Lower lobe of right lung (tissue), 2 donors: ENCODE data around the gene SLPI. TPM values are rescaled to one million over a fixed set of nuclear protein-coding genes. Genes with fewer than 3 reads are reported as not detected.
A peak's percentile ranks its signal among the peaks of the same experiment; 100 is the strongest.

Experiments used
- ATAC-seq, 2 donors: fragments of 200-7000 bp; cut with Tn5 transposase; one replicate each; pipeline ENCODE4 v1.9.1; 2020 to 2022; ENCODE audit warnings: mild to moderate bottlenecking in 2 of 2, moderate library complexity in 2 of 2
- DNase-seq: peaks from one replicate; pipeline ENCODE4 v3.0.0-alpha.2; 2020
- H3K27ac ChIP-seq: fragments of 200-600 bp; one replicate; pipeline ENCODE4 v1.8.0; 2022
- H3K27me3 ChIP-seq: fragments of 200-600 bp; one replicate; pipeline ENCODE4 v1.8.0; 2022; ENCODE audit warnings: low read depth
- H3K36me3 ChIP-seq: fragments of 200-600 bp; one replicate; pipeline ENCODE4 v1.8.0; 2022; ENCODE audit warnings: mild to moderate bottlenecking
- H3K4me1 ChIP-seq: fragments of 200-600 bp; one replicate; pipeline ENCODE4 v1.8.0; 2022
- H3K4me3 ChIP-seq: fragments of 200-600 bp; one replicate; pipeline ENCODE4 v1.8.0; 2022; ENCODE audit warnings: mild to moderate bottlenecking
- H3K9me3 ChIP-seq: fragments of 200-600 bp; one replicate; pipeline ENCODE4 v1.8.0; 2022
- intact Hi-C: fragments of 100-400 bp; cut with DNase I; formaldehyde crosslinking; loops from one replicate; pipeline ENCODE4 v1.11.0; 2022
- long read RNA-seq: library from polyadenylated mRNA; unstranded; transcript quantifications from one replicate; pipeline ENCODE4 v2.0.0, GENCODE V29; 2021
- total RNA-seq: library from RNA; stranded (reverse); fragmentation: NEBNext Ultra II Directional; extraction: Animal tissue kit (Norgen Biotek cat#: 25700); gene quantifications from one replicate; pipeline ENCODE4 v1.2.1, GENCODE V29; 2021
- TF ChIP-seq, protein P1 (sequence below): fragments of 200-600 bp; IDR thresholded peaks from one replicate; pipeline ENCODE4 v1.8.0; 2022; ENCODE audit warnings: antibody characterized with exemption, mild to moderate bottlenecking
- donor health status: DM: no; HTN: yes; CAD: no; lungs with severe emphysema.

SLPI gene, protein sequence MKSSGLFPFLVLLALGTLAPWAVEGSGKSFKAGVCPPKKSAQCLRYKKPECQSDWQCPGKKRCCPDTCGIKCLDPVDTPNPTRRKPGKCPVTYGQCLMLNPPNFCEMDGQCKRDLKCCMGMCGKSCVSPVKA
- total RNA-seq: 1,714 TPM
- long read RNA-seq, transcript SLPI-201 (4 exons, 596 nt): major isoform, 129 of 177 reads
- long read RNA-seq, partial matches to known transcripts: 45 of 177 reads
- long read RNA-seq, other reads (novel, unspliced or antisense): 3 of 177 reads

DNA sequence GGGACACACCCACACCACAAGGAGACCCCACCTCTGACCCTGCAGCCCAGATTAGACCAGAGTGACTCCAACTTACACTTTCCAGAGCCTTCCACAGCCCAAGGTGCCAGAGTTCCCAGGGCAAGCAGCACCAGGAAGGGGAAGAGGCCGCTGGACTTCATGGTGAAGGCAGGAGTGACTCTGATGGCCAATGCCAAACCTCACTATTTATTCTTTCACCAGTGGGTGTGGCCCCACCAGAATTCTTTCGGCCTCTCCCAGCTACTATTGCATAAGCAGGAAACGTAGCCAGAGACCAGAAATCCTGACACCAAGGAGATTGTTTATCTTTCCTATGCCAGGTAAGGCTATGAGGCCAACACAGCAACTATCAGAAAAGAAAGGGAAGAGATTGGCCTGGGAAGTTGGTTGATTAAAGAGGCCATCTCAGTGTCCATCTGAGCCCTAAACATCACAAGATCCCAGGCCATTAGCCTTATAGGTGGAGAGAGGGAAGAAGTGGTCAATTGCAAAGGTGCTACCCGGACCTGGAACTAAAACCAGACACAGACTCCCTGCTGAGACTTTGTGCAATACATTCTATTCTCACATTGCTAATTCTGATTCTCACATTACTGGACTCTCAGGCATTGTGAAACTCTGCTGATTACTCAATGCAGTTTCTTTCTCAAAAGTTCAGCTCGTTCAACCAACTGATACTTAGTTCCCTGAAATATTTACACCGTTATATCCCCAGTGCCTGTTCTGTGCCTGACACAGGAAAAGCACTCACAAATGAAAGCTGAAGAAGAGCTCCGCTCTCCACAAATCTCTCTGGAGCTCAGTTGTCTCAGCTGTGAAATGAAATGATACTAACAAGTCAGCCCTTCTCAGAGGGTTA lies at the start of gene SLPI:
SLPI (minus strand) TSS at position 182 of the 880 bp plus-strand sequence; CDS start at position 161, 21 bp downstream.
- intact Hi-C loops: no loop called here
- peak; percentile 64 for DNase-seq
- peak within 1 kb of the TSS; percentile 52 for H3K4me3 ChIP-seq

DNA sequence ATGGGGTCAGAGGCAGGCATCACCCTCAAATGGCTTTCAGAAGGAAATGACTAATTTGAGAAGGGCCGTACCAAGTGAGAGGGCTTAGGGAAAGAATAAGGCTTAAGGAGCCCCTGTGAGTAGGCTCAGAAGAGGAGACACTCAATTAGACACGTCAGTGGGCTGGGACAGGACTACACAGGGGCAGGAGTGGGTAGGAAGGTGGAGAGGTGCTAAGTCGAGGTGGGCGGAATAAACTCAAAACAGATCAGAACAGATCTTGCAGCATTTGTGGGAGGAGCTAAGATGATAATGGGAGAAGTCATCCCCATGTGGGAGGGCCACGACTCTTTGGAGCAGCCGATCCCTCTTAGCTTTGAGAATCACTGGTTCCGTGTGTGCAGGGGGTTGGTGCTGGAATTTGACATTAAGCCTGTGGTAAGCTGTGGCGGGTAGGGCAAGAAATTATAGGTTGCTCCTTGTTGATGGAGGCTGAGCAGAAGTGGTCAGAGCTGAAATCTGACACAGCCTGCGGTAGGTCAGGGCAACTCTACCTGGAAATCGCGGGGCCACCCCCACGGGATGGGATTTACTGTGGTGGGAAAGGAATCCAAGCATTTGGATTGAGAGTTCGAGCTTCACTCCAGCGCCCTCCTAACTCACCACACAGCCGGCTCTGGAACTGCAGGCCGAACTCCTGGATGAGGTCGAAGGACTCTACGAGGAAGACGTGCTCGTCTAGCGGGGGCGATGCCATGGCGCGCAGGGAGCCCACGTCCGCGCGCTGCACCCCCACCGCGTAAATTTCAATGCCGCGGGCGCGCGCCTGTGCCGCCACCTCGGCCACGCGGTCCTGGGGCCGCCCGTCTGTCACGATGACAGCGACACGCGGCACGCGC lies 49.5 kb upstream of the SLPI start:
- Histone ChIP-seq H3K9me3 (no peaks in the 10 kb centered on the region), H3K27ac (no peak overlapping the region), H3K36me3 (no peaks in the 10 kb centered on the region), H3K27me3 (peaks cover 43% of the 10 kb centered on the region), H3K4me3 (no peak overlapping the region), H3K4me1 (no peaks in the 10 kb centered on the region)
- DNase-seq: no peak
- intact Hi-C loops: no loop called here
- TF ChIP-seq, protein P1, sequence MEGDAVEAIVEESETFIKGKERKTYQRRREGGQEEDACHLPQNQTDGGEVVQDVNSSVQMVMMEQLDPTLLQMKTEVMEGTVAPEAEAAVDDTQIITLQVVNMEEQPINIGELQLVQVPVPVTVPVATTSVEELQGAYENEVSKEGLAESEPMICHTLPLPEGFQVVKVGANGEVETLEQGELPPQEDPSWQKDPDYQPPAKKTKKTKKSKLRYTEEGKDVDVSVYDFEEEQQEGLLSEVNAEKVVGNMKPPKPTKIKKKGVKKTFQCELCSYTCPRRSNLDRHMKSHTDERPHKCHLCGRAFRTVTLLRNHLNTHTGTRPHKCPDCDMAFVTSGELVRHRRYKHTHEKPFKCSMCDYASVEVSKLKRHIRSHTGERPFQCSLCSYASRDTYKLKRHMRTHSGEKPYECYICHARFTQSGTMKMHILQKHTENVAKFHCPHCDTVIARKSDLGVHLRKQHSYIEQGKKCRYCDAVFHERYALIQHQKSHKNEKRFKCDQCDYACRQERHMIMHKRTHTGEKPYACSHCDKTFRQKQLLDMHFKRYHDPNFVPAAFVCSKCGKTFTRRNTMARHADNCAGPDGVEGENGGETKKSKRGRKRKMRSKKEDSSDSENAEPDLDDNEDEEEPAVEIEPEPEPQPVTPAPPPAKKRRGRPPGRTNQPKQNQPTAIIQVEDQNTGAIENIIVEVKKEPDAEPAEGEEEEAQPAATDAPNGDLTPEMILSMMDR: no peak
- no peak for ATAC-seq

More for the DNA sequence above, at the start of gene SLPI:
- Histone ChIP-seq H3K4me1 (peaks cover 15% of the 10 kb centered on the region), H3K27me3 (no peaks in the 10 kb centered on the region), H3K9me3 (no peaks in the 10 kb centered on the region), H3K36me3 (no peaks in the 10 kb centered on the region), H3K27ac (peak within 1 kb of the TSS; percentile 64)
- peak; percentile 88 to 93 for ATAC-seq
- TF ChIP-seq, protein P1: no peak

DNA sequence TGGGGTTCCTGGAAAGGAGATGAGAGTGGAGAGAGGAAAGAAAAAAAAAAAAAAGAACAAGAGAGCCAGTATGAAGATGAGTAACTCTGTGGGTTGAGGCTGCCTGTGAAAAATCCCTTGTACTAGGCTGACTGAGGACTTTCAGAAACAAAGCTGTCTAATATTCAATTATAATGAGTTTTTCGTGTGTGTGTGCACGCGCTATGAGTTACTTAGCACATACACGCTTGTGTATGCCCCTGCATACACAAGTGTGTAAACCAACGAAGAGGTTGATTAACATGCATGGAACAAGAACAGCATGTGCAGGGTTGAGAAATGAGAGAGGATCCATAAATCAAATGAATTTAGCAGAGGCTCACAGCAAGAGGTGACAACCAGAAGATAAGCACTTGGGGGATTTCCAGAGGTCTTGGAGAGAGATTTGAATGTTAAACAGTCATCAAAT lies 47.5 kb upstream of the SLPI start:
- ATAC-seq (no peak), DNase-seq (no peak)
- H3K27ac ChIP-seq: no peak overlapping the region
- H3K27me3 ChIP-seq: peaks cover 33% of the 10 kb centered on the region
- no peaks in the 10 kb centered on the region for H3K9me3 ChIP-seq
- H3K36me3 ChIP-seq: no peaks in the 10 kb centered on the region
- H3K4me3 ChIP-seq: no peak overlapping the region
- H3K4me1 ChIP-seq: no peaks in the 10 kb centered on the region
- intact Hi-C loops: no loop called here
- TF ChIP-seq, protein P1: no peak

DNA sequence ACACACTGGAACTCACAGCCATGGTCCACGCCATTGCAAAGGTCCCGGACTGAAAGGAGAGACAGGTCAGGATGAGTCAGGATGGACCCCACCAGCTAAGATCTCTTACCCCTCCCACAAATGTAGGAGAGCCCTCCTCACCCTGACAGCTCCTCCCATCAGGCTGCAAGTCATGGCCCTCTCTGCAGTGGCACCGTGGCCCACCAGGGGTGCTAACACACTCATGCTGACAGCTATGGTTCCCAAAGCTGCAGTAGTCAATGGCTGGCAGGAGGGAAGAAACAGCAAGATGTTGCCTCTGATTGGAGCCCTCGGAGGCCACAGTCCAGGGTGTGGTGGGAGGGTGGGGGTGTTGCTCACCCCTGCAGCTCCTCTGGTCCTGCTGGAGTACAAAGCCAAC lies 46.6 kb upstream of the SLPI start:
- TF ChIP-seq, protein P1: peak; percentile 9
- no peaks in the 10 kb centered on the region for H3K4me1 ChIP-seq
- no peak overlapping the region for H3K4me3 ChIP-seq
- intact Hi-C loops: no loop called here
- no peak for DNase-seq
- H3K9me3 ChIP-seq: no peaks in the 10 kb centered on the region
- ATAC-seq: no peak
- peaks cover 24% of the 10 kb centered on the region for H3K27me3 ChIP-seq
- no peak overlapping the region for H3K27ac ChIP-seq
- no peaks in the 10 kb centered on the region for H3K36me3 ChIP-seq

DNA sequence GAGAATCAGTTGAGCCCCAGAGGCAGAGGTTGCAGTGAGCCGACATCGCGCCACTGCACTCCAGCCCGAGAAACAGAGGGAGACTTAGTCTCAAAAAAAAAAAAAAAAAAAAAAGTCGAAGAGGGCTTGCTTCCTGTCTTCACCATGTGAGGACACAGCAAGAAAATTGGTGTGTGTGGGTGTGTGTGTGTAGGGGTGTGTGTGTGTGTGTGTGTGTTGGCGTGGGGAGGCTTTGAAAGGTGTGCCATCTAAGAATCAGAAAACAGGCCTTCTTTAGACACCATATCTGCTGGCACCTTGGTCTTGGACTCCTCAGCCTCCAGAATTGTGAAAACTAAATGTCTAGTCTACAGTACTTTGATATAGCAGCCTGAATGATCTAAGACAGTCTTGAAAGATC lies 45.4 kb upstream of the SLPI start:
- TF ChIP-seq, protein P1: no peak
- no peak for DNase-seq
- peaks cover 18% of the 10 kb centered on the region for H3K27me3 ChIP-seq
- no peaks in the 10 kb centered on the region for H3K36me3 ChIP-seq
- intact Hi-C loops: no loop called here
- H3K4me1 ChIP-seq: no peaks in the 10 kb centered on the region
- H3K9me3 ChIP-seq: no peaks in the 10 kb centered on the region
- no peak for ATAC-seq
- no peak overlapping the region for H3K27ac ChIP-seq
- no peak overlapping the region for H3K4me3 ChIP-seq
